Central memory CD8-positive, alpha-beta T cell (primary cell): ENCODE data around the gene GPATCH4.
"Not testable (repeated sequence)": the region's sequence is repeated elsewhere in the genome, so short reads cannot be mapped to it uniquely, and the experiment has no call there.

Experiments used
- ATAC-seq: fragments of 150-1000 bp; cut with Tn5 transposase; replicated peaks from 2 replicates; pipeline ENCODE4 v1.10.0; 2022; ENCODE audit warnings: mild to moderate bottlenecking, moderate FRiP score, moderate number of reproducible peaks; ENCODE audit not compliant: poor library complexity, severe bottlenecking; ENCODE audit errors: extremely low read depth
- DNase-seq, 2 donors: peaks; one replicate each; pipeline ENCODE4 v3.0.0; 2021; ENCODE audit warnings: low spot score in 2 of 2
- H3K27ac Mint-ChIP-seq: one replicate; pipeline ENCODE4 v1.8.0; 2022; ENCODE audit warnings: low read depth, mild to moderate bottlenecking, moderate library complexity, mixed read lengths
- H3K27me3 Mint-ChIP-seq: one replicate; pipeline ENCODE4 v1.8.0; 2022; ENCODE audit warnings: mixed read lengths
- H3K36me3 Mint-ChIP-seq: one replicate; pipeline ENCODE4 v1.8.0; 2022; ENCODE audit warnings: mild to moderate bottlenecking, moderate library complexity, mixed read lengths; ENCODE audit not compliant: insufficient read depth
- H3K4me1 Mint-ChIP-seq: one replicate; pipeline ENCODE4 v1.8.0; 2022; ENCODE audit warnings: mixed read lengths
- H3K4me3 Mint-ChIP-seq: one replicate; pipeline ENCODE4 v1.8.0; 2022; ENCODE audit warnings: mild to moderate bottlenecking, moderate library complexity, mixed read lengths
- H3K9me3 Mint-ChIP-seq: one replicate; pipeline ENCODE4 v1.8.0; 2022; ENCODE audit warnings: mixed read lengths

GPATCH4 gene

DNA sequence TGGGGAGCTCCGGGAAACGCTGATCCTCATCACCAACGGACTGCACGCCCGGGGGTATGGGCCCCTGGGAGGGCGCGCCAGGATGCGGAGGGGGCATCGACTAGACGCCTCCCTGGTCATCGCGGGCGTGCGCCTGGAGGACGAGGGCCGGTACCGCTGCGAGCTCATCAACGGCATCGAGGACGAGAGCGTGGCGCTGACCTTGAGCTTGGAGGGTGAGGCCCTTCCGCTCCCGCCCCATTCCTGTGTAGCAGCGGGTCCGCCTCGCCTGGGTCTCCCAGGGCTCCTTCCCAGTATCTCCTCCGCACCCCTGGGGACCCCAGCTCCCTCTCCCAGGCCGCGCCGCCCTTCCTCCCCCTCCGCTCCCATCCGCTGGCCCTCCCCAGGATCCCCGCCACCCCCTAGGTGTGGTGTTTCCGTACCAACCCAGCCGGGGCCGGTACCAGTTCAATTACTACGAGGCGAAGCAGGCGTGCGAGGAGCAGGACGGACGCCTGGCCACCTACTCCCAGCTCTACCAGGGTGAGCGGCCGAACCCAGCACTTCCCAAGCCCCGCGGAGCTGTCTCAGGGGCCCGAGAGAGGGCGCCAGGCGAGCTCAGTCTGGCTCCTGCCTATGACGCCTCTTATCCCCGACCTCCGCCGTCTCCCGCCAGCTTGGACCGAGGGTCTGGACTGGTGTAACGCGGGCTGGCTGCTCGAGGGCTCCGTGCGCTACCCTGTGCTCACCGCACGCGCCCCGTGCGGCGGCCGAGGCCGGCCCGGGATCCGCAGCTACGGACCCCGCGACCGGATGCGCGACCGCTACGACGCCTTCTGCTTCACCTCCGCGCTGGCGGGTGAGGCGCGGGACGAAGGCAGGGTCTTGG is 22.9 kb upstream of the GPATCH4 start:
- no peaks in the 10 kb centered on the region for H3K36me3 Mint-ChIP-seq
- H3K9me3 Mint-ChIP-seq, result no peaks in the 10 kb centered on the region
- H3K27ac Mint-ChIP-seq, result no peak overlapping the region
- H3K4me3 Mint-ChIP-seq, result peak overlapping the region; percentile 76
- peak; percentile 48 for ATAC-seq
- peaks cover 7% of the 10 kb centered on the region for H3K4me1 Mint-ChIP-seq
- DNase-seq, result no peak
- peaks cover 95% of the 10 kb centered on the region for H3K27me3 Mint-ChIP-seq

DNA sequence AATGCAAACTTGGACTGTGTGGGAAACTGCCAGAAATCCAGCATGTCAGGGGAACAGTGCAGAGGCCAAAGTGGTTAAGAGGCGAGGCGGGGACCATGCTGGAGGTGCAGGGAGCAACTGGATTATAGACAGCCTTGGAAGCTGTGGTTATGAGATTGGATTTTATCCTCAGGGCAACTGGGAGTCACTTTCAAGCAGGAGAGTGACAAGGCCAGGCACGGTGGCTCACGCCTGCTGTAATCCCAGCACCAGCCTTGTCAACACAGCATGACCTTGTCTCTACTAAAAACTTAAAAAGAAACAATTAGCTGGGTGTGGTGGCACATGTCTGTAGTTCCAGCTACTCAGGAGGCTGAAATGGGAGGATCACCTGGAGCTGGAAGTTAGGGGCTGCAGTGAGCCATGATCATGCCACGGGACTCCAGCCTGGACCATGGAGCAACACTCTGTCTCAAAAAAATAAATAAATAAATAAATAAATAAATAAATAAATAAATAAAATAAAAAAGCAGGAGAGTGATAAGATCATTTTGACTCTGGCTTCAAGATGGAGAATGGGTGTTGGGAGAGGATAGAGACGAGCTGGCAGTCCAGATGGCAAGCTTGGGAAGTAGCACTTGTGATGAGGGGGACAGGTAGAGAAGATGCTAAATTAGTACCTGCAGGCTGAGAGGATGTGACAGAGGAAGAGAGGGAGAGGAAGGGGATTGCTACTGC is 21.5 kb upstream of the GPATCH4 start:
- Mint-ChIP-seq H3K9me3 (no peaks in the 10 kb centered on the region), H3K4me1 (peaks cover 7% of the 10 kb centered on the region), H3K27ac (no peak overlapping the region), H3K27me3 (peaks cover 86% of the 10 kb centered on the region), H3K36me3 (no peaks in the 10 kb centered on the region), H3K4me3 (no peak overlapping the region)
- DNase-seq (no peak), ATAC-seq (no peak)

DNA sequence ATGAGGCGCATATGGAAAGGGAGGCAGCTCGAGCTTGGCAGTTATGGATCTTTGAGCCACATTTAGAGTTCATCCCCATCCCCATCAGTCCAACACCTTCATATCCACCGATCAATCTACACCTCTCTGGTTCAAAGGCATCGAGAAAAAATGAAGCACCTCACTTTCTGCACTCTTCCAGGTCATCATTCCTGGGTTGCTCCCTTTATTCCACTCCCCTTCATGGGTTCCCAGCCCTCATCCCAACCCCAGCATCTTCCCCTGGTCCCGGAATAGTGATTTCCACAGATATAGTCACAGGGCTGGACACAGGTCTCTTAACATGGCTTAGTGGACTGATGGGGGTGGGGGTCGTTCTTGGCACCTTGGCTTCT is 18.3 kb upstream of the GPATCH4 start:
- Mint-ChIP-seq H3K36me3 (no peaks in the 10 kb centered on the region), H3K27me3 (peaks cover 76% of the 10 kb centered on the region), H3K9me3 (no peaks in the 10 kb centered on the region), H3K4me3 (no peak overlapping the region), H3K4me1 (no peaks in the 10 kb centered on the region), H3K27ac (no peak overlapping the region)
- ATAC-seq (no peak), DNase-seq (no peak)

DNA sequence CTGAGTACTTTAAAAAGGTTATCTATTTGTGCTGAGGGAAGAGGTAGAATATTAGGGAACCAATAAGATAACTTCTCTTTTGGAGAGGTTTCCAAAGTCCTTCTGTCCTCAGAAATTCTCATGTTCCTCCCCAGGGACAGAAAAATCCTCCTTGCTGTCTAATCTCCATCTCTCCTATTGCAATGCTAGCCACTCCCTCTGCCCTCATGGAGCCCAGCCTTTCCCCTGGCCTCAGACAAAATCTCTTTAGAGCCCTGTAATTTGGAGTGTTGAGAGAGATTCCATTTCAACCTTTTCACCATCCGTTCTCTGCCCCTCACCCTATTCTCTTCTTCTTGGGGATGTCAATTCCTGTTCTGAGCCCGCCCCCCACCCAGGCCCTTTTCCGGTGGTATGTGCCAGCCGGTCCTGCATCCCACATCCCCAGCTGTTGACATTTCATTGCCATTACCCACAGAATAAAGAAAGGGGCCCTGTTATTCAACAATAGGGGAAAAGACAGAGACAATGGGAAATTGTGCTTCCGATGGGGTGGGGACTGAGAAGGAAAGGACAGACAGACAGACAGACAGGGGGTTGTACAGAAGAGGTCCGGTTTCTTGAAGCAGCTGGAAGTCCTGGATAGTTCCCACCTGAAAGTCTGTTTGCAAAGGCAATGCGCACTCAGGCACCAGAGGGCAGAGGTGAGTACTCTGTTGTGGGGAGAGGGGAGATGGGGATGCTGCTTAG is 17.7 kb upstream of the GPATCH4 start, which contains the start of gene HAPLN2:
Gene HAPLN2, plus strand, starts transcription at position 563 of the 729 bp plus-strand sequence. CDS start 4,076 bp downstream, outside the sequence.
- H3K27ac Mint-ChIP-seq, result no peak within 1 kb of the TSS
- DNase-seq (no peak), ATAC-seq (no peak)
- H3K9me3 Mint-ChIP-seq, result no peaks in the 10 kb centered on the region
- H3K36me3 Mint-ChIP-seq, result no peaks in the 10 kb centered on the region
- H3K27me3 Mint-ChIP-seq, result peaks cover 70% of the 10 kb centered on the region
- H3K4me3 Mint-ChIP-seq, result no peak within 1 kb of the TSS
- no peaks in the 10 kb centered on the region for H3K4me1 Mint-ChIP-seq

DNA sequence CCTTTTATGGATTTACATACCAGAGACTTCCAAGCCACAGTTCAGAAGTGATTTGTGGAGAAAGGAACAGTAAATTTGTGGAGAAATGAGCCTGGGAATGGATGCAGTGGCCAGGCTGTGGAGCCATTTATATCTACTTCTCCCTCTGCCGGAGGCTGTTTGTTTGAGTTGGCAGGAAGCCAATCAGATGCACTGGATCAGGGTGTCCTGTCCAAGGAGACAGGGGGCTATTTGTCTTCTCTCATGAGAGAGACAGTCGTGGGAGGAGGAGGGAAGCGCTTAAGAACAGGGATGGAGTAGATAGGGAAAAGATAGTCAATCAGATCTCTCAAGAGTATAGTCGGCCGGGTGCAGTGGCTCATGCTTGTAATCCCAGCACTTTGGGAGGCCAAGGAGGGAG is 15.2 kb upstream of the GPATCH4 start:
- H3K36me3 Mint-ChIP-seq, result no peaks in the 10 kb centered on the region
- ATAC-seq (no peak), DNase-seq (no peak)
- no peaks in the 10 kb centered on the region for H3K9me3 Mint-ChIP-seq
- no peak overlapping the region for H3K27ac Mint-ChIP-seq
- peaks cover 59% of the 10 kb centered on the region for H3K27me3 Mint-ChIP-seq
- H3K4me3 Mint-ChIP-seq, result no peak overlapping the region
- H3K4me1 Mint-ChIP-seq, result no peaks in the 10 kb centered on the region

DNA sequence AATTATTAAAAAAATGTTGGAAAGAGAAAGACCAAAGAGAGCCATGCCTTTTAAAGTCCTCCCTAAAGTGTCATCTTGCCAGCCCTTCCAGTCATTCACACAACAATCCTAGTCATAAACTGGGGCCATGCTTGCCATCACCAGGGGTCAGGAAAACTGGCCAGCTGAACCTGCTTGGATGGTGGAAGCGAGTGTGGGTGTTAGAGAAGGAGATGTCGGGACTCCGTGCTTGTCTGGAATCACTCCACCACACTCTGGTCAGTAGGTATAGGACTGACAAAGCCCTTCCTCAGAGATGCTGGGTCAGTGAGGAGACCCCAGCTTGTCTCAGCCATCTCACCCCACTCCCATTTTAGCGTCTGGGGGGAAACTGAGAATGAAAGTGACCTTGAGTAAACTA is 14.7 kb upstream of the GPATCH4 start:
- ATAC-seq, result no peak

DNA sequence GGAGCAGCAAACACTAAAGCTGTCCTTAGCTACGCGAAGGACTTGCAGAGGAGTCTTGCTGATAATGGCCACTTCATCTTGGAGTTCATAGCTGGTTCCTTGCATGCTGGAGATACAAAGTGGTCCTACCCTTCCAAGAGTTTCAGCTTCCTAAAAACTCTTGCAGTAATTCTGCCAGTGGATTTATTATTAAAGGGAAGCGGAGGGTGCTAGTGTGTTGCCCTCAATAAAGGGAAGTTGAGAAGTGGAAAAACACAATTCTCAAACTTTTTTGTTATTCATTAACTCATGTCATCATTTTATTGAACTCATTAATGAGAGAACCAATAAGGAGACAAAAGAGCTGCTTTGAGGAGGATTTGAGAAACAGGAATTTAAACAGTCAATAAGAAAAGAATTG is 11.4 kb upstream of the GPATCH4 start:
- H3K27me3 Mint-ChIP-seq, result peaks cover 41% of the 10 kb centered on the region
- ATAC-seq, result no peak
- peaks cover 9% of the 10 kb centered on the region for H3K4me1 Mint-ChIP-seq
- H3K9me3 Mint-ChIP-seq, result no peaks in the 10 kb centered on the region
- DNase-seq, result no peak
- H3K4me3 Mint-ChIP-seq, result no peak overlapping the region
- no peaks in the 10 kb centered on the region for H3K36me3 Mint-ChIP-seq
- H3K27ac Mint-ChIP-seq, result no peak overlapping the region

More for the DNA sequence above, 14.7 kb upstream of the GPATCH4 start:
- no peaks in the 10 kb centered on the region for H3K36me3 Mint-ChIP-seq
- no peaks in the 10 kb centered on the region for H3K9me3 Mint-ChIP-seq
- no peaks in the 10 kb centered on the region for H3K4me1 Mint-ChIP-seq
- DNase-seq, result no peak
- H3K4me3 Mint-ChIP-seq, result no peak overlapping the region
- H3K27ac Mint-ChIP-seq, result no peak overlapping the region
- peaks cover 55% of the 10 kb centered on the region for H3K27me3 Mint-ChIP-seq

DNA sequence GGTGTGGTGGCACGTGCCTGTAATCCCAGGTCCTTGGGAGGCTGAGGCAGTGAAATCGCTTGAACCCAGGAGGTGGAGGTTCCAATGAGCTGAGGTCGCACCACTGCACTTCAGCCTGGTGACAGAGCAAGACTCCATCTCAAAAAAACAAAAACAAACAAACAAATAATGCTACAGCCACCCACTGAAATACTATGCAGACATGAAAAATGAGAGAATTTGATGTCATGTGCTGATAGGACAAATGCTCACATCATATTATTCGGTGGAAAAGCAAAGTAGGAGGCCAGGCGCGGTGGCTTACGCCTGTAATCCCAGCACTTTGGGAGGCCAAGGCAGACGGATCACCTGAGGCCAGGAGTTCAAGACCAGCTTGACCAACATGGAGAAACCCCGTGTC is 8.8 kb upstream of the GPATCH4 start:
- H3K27ac Mint-ChIP-seq, DNase-seq, H3K4me3 Mint-ChIP-seq, H3K9me3 Mint-ChIP-seq, H3K4me1 Mint-ChIP-seq, H3K36me3 Mint-ChIP-seq, ATAC-seq: not testable (repeated sequence)
- peaks cover 25% of the 10 kb centered on the region for H3K27me3 Mint-ChIP-seq

DNA sequence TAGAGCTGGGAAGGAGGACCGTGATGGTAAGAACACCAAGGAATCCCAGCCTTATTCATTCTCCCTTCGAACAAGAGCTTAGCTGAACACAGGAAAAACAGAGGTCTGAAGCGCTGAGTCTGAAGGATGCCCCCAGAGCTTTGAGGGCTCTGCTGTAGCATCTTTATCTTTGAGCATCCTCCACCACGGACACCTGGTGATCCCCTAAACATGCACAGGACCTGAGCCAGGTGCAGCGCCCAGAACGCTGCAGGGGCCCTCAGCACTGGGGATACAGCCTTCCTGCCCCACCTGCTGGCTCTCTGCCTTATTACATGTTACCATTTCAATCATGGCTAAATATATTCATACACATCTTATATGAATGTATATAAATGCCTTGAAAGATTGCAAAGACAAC is 7.7 kb upstream of the GPATCH4 start:
- peaks cover 9% of the 10 kb centered on the region for H3K4me1 Mint-ChIP-seq
- no peaks in the 10 kb centered on the region for H3K9me3 Mint-ChIP-seq
- H3K36me3 Mint-ChIP-seq, result no peaks in the 10 kb centered on the region
- H3K4me3 Mint-ChIP-seq, result no peak overlapping the region
- DNase-seq (peak in 1 of 2 donors; percentile 47), ATAC-seq (peak; percentile 66)
- H3K27me3 Mint-ChIP-seq, result peaks cover 25% of the 10 kb centered on the region
- no peak overlapping the region for H3K27ac Mint-ChIP-seq

DNA sequence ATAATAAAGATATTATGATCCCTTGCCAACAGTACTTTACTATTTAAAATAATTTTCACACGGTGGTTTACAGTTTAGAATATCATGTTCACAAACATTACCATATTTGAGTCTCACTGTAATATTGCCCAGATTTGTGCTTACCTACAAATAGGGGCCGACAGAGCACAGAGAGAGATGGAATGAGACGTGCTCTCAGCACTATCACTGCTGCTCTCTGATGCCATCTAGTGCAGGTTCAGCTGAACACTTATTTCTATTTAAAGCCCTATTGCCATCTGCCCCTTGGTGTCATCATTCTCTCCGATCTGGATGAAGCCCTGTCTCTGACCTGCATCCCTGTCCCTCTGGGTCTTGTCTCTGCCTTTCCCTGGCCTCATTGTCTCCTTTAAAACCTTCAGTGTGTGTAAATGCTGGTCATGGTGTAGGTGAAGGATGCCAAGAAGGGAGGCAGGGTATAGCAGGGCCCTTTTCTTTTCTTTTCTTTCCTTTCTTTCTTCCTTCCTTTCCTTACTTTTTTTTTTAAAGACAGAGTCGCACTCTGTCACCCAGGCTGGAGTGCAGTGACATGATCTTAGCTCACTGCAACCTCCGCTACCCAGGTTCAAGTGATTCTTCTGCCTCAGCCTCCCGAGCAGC is 6.9 kb upstream of the GPATCH4 start:
- H3K36me3 Mint-ChIP-seq, result no peaks in the 10 kb centered on the region
- H3K9me3 Mint-ChIP-seq, result no peaks in the 10 kb centered on the region
- H3K27me3 Mint-ChIP-seq, result peaks cover 22% of the 10 kb centered on the region
- ATAC-seq (peak; percentile 96), DNase-seq (peak in 1 of 2 donors; percentile 57)
- no peak overlapping the region for H3K4me3 Mint-ChIP-seq
- no peak overlapping the region for H3K27ac Mint-ChIP-seq
- peaks cover 9% of the 10 kb centered on the region for H3K4me1 Mint-ChIP-seq

DNA sequence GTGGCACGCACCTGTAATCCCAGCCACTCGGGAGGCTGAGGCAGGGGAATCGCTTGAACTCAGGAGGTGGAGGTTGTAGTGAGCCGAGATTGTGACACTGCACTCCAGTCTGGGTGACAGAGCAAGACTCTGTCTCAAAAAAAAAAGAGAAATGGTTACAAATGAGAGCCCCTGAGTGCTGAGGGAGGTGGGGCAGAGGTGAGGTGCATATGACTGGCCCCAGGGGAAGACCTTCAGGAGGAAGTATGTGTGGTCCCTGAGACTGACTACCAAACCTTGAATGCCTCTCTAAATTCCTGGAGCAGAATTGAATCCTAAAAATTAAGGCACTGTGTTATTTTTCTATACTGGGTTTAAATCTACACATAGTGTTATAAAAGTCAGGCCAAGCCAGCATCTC is 6.1 kb upstream of the GPATCH4 start:
- not testable (repeated sequence) for H3K27ac Mint-ChIP-seq, H3K36me3 Mint-ChIP-seq, H3K9me3 Mint-ChIP-seq

DNA sequence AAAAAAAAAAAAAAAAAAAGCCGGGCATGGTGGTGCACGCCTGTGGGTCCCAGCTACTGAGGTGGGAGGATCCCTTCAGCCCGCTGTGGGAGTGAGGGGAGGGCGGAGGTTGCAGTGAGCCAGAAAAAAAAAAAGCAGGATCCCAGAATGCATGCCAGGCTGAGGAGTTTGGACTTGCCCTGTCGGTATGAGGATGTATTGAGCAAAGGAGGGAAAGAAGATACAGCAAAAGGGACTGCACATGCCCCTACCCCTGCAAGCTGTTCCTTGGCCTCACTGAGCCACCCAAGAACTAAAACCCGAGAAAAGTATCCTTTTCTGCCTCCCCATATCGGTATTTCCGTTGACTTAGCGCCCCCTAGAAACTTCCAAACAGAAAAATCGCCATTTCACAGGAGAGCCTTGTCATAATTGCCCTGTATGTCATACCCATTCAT is 1.3 kb upstream of the GPATCH4 start:
- peaks cover 11% of the 10 kb centered on the region for H3K36me3 Mint-ChIP-seq
- no peak overlapping the region for H3K27ac Mint-ChIP-seq
- no peak for DNase-seq
- no peaks in the 10 kb centered on the region for H3K27me3 Mint-ChIP-seq
- ATAC-seq, result no peak
- peak overlapping the region; percentile 88 for H3K4me3 Mint-ChIP-seq
- H3K4me1 Mint-ChIP-seq, result peaks cover 26% of the 10 kb centered on the region
- H3K9me3 Mint-ChIP-seq, result no peaks in the 10 kb centered on the region

More for the DNA sequence above, 6.1 kb upstream of the GPATCH4 start:
- not testable (repeated sequence) for DNase-seq, H3K4me1 Mint-ChIP-seq, H3K4me3 Mint-ChIP-seq, ATAC-seq
- H3K27me3 Mint-ChIP-seq, result peaks cover 14% of the 10 kb centered on the region
